AG08396 (cell line): ENCODE results near the gene PIP4K2B.

ENCODE experiments used
- DNase-seq: peaks from one replicate; pipeline ENCODE4 v3.0.0; 2012; ENCODE audit warnings: low spot score, mixed read lengths

The PIP4K2B gene

GRCh38 chr17:38746004-38746848, 53.1 kb downstream of the PIP4K2B start:
- no peak for DNase-seq

- no peak for DNase-seq
Observed at GRCh38 chr17:38745545-38745944, 53.8 kb downstream of the PIP4K2B start.

- DNase-seq: no peak
Observed at GRCh38 chr17:38743556-38744171, 55.7 kb downstream of the PIP4K2B start.

- peak; percentile 84 for DNase-seq
Observed at GRCh38 chr17:38742411-38743308, 56.7 kb downstream of the PIP4K2B start.

GRCh38 chr17:38741921-38742410, 57.4 kb downstream of the PIP4K2B start:
- no peak for DNase-seq

GRCh38 chr17:38741461-38741860, 57.9 kb downstream of the PIP4K2B start:
- DNase-seq: no peak

GRCh38 chr17:38740806-38741205, 58.5 kb downstream of the PIP4K2B start:
- DNase-seq: no peak

GRCh38 chr17:38740044-38740443, 59.3 kb downstream of the PIP4K2B start:
- no peak for DNase-seq

- no peak for DNase-seq
Observed at GRCh38 chr17:38739305-38739704, 60.1 kb downstream of the PIP4K2B start.

GRCh38 chr17:38738686-38739085, 60.7 kb downstream of the PIP4K2B start:
- no peak for DNase-seq

GRCh38 chr17:38738007-38738662, 61.2 kb downstream of the PIP4K2B start:
- DNase-seq: no peak

GRCh38 chr17:38735161-38735997, 64.0 kb downstream of the PIP4K2B start:
- DNase-seq: peak; percentile 85

GRCh38 chr17:38733982-38734973, 65.1 kb downstream of the PIP4K2B start:
- DNase-seq: no peak

- no peak for DNase-seq
Observed at GRCh38 chr17:38733282-38733981, 65.9 kb downstream of the PIP4K2B start.

GRCh38 chr17:38732376-38733281, 66.7 kb downstream of the PIP4K2B start:
- no peak for DNase-seq

- DNase-seq: no peak
Observed at GRCh38 chr17:38731526-38732294, 67.6 kb downstream of the PIP4K2B start.
